Measurements from ENCODE around the gene TMEM30B. TPM values are rescaled to one million over a fixed set of nuclear protein-coding genes. Genes with fewer than 3 reads are reported as not detected.

The TMEM30B gene
- total RNA-seq, 1 donor from 2014 or later: 9.3 TPM

- H3K36me3 Mint-ChIP-seq (ENCODE audit: low read depth): no peaks in the 10 kb centered on the region
- no peaks in the 10 kb centered on the region for H3K9me3 Mint-ChIP-seq (ENCODE audit: low read depth)
- H3K27me3 Mint-ChIP-seq (ENCODE audit: low read depth): no peaks in the 10 kb centered on the region
- peaks cover 85% of the 10 kb centered on the region for H3K4me1 Mint-ChIP-seq (ENCODE audit: low read depth)
- no peak overlapping the region for H3K27ac Mint-ChIP-seq (ENCODE audit: unreplicated experiment)
- no peak overlapping the region for H3K4me3 Mint-ChIP-seq (ENCODE audit: unreplicated experiment)
- DNase-seq (ENCODE audit: low spot score): no peak
- TF ChIP-seq, protein P1, sequence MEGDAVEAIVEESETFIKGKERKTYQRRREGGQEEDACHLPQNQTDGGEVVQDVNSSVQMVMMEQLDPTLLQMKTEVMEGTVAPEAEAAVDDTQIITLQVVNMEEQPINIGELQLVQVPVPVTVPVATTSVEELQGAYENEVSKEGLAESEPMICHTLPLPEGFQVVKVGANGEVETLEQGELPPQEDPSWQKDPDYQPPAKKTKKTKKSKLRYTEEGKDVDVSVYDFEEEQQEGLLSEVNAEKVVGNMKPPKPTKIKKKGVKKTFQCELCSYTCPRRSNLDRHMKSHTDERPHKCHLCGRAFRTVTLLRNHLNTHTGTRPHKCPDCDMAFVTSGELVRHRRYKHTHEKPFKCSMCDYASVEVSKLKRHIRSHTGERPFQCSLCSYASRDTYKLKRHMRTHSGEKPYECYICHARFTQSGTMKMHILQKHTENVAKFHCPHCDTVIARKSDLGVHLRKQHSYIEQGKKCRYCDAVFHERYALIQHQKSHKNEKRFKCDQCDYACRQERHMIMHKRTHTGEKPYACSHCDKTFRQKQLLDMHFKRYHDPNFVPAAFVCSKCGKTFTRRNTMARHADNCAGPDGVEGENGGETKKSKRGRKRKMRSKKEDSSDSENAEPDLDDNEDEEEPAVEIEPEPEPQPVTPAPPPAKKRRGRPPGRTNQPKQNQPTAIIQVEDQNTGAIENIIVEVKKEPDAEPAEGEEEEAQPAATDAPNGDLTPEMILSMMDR (IDR thresholded peaks at IDR 0.05): no peak
Observed at GRCh38 chr14:61256826-61257468, 24.2 kb downstream of the TMEM30B start.

DNA sequence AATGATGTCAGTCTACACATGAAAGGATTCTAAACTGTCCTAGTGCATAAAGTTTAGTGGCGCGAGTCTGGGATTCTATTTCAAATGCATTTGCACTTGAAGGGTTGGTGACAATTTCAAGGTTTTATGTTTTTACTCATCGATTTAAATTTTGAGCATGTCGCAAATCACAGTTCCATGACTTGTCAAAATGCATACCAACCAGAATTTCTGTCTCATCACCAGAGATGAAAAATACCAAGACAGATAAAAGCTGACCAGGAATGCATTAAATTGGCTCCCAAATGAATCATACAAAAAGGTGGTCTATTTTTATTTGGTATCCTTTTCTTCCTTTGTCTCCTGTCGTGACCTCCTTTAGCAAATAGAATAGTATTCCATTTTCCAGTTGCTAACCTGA is 25.2 kb downstream of the TMEM30B start:
- Mint-ChIP-seq H3K27me3 (ENCODE audit: low read depth) (no peaks in the 10 kb centered on the region), H3K27ac (ENCODE audit: unreplicated experiment) (no peak overlapping the region), H3K4me1 (ENCODE audit: low read depth) (peaks cover 76% of the 10 kb centered on the region)

DNA sequence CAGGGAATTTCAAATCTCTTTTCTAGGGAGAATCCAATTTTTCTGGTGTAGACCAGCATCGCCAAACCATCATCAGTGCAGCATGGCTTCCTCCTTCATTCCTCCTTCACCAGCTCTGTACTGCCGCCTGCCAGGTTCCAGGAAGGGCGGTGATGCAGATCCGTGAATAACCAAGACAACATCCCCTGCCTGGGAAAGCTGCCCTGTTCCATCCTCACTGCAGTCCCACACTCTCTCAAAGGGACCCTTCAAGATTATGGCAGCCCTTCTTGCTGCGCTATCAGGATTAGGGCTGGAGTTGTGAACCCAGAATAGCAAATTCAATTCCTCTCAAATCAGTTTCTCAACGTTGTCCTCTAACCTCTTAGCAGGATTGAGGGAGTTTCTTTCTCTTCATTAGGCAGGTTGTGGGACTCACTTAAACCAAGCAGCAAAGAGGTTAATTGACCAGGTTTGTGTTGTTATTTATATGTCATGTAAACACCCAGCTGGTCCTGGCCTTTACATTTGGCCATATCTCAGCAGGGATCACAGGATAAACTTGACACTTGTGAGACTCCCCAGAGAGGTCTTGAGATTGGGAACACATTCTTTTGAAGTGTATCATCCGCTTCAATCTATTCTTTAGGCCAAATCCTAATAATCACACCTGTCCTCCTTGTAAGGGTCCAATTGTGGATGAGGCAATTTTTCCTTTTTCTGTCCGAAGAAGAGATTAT is 26.2 kb downstream of the TMEM30B start:
- H3K27ac Mint-ChIP-seq (ENCODE audit: unreplicated experiment): no peak overlapping the region
- peaks cover 71% of the 10 kb centered on the region for H3K4me1 Mint-ChIP-seq (ENCODE audit: low read depth)
- no peaks in the 10 kb centered on the region for H3K27me3 Mint-ChIP-seq (ENCODE audit: low read depth)

More for the DNA sequence above, 25.2 kb downstream of the TMEM30B start:
- no peak overlapping the region for H3K4me3 Mint-ChIP-seq (ENCODE audit: unreplicated experiment)
- H3K36me3 Mint-ChIP-seq (ENCODE audit: low read depth): no peaks in the 10 kb centered on the region
- TF ChIP-seq, protein P1 (IDR thresholded peaks at IDR 0.05): no peak
- H3K9me3 Mint-ChIP-seq (ENCODE audit: low read depth): no peaks in the 10 kb centered on the region
- DNase-seq (ENCODE audit: low spot score): no peak

DNA sequence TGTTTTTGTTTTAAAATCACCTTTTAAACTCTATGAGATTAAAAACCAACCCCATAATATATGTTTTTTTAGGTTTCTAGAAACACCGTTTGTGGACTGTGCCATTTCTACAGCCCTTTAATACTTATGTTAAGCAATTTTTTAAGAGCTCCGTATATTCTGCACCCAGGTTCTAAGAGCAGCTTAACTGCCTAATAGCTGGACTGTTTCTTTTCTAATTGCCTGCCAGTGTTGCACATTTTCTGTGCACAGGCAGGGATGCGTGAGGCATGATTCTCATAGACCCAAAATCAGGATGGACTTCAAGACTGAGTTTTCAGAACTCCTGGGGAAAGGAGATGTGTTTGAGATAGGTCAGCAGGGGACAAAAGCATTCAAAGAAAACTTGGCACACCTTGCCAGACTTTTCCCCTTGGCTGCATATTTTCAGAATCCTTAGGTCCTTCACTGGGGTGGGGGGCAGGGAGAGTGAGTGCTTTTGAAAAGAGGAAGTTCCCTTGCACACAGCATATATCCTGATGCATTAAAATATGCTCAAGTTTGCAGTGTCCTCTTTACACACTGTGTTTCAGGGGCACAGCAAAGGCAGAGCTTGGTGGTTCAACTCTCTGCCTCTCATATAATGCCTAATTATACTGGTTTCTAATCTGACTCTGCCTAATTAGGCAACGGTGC is 27.9 kb downstream of the TMEM30B start:
- peak overlapping the region; percentile 93 for H3K27ac Mint-ChIP-seq (ENCODE audit: unreplicated experiment)
- no peak for DNase-seq (ENCODE audit: low spot score)
- H3K9me3 Mint-ChIP-seq (ENCODE audit: low read depth): no peaks in the 10 kb centered on the region
- H3K4me3 Mint-ChIP-seq (ENCODE audit: unreplicated experiment): no peak overlapping the region
- TF ChIP-seq, protein P1 (IDR thresholded peaks at IDR 0.05): peak; percentile 60
- H3K4me1 Mint-ChIP-seq (ENCODE audit: low read depth): peaks cover 63% of the 10 kb centered on the region
- H3K27me3 Mint-ChIP-seq (ENCODE audit: low read depth): no peaks in the 10 kb centered on the region
- no peaks in the 10 kb centered on the region for H3K36me3 Mint-ChIP-seq (ENCODE audit: low read depth)

More for the DNA sequence above, 26.2 kb downstream of the TMEM30B start:
- no peak for DNase-seq (ENCODE audit: low spot score)
- no peak overlapping the region for H3K4me3 Mint-ChIP-seq (ENCODE audit: unreplicated experiment)
- TF ChIP-seq, protein P1 (IDR thresholded peaks at IDR 0.05): no peak
- no peaks in the 10 kb centered on the region for H3K9me3 Mint-ChIP-seq (ENCODE audit: low read depth)
- H3K36me3 Mint-ChIP-seq (ENCODE audit: low read depth): no peaks in the 10 kb centered on the region

- H3K27me3 Mint-ChIP-seq (ENCODE audit: low read depth): no peaks in the 10 kb centered on the region
- TF ChIP-seq, protein P1 (IDR thresholded peaks at IDR 0.05): peak; percentile 95
- no peaks in the 10 kb centered on the region for H3K9me3 Mint-ChIP-seq (ENCODE audit: low read depth)
- H3K4me1 Mint-ChIP-seq (ENCODE audit: low read depth): peaks cover 63% of the 10 kb centered on the region
- no peak overlapping the region for H3K4me3 Mint-ChIP-seq (ENCODE audit: unreplicated experiment)
- H3K27ac Mint-ChIP-seq (ENCODE audit: unreplicated experiment): peak overlapping the region; percentile 93
- no peaks in the 10 kb centered on the region for H3K36me3 Mint-ChIP-seq (ENCODE audit: low read depth)
- DNase-seq (ENCODE audit: low spot score): no peak
Observed at GRCh38 chr14:61252369-61253063, 28.6 kb downstream of the TMEM30B start.

All from chondrocyte (in vitro differentiated cells).